GM23248 (cell line): ENCODE results near the gene C1QL4.

ENCODE experiments used
- EZH2 ChIP-seq: fragments of 200-600 bp; sonication (generic); IDR thresholded peaks from 2 replicates; pipeline ENCODE4 v1.6.1; 2018; ENCODE audit warnings: antibody characterized with exemption, mild to moderate bottlenecking; ENCODE audit not compliant: insufficient read depth, poor library complexity, severe bottlenecking
- EZH2phosphoT487 ChIP-seq: fragments of 200-600 bp; sonication (generic); IDR thresholded peaks from 2 replicates; pipeline ENCODE4 v1.6.1; 2018; ENCODE audit warnings: antibody characterized with exemption, moderate library complexity, mild to moderate bottlenecking, low read depth; ENCODE audit not compliant: insufficient read depth

- TF ChIP-seq EZH2phosphoT487, result no peak
- no peak for TF ChIP-seq EZH2
Observed at GRCh38 chr12:49293056-49293956, 43.7 kb downstream of the C1QL4 start.
